ENCODE measurements around the gene EXOC3L2. TPM values are rescaled to one million over a fixed set of nuclear protein-coding genes. Genes with fewer than 3 reads are reported as not detected.
A peak's percentile ranks its signal among the peaks of the same experiment; 100 is the strongest.

Gene EXOC3L2
- total RNA-seq, 1 donor from 2014 or later = 3.1 TPM

- DNase-seq = no peak
Observed at GRCh38 chr19:45218911-45219743, 26.1 kb downstream of the EXOC3L2 start.

- DNase-seq = no peak
Observed at GRCh38 chr19:45218426-45218825, 26.8 kb downstream of the EXOC3L2 start.

- no peak for DNase-seq
Observed at GRCh38 chr19:45217957-45218334, 27.3 kb downstream of the EXOC3L2 start.

GRCh38 chr19:45217193-45217956 lies 27.8 kb downstream of the EXOC3L2 start:
- no peak for DNase-seq

- DNase-seq = peak; percentile 6
Observed at GRCh38 chr19:45216667-45217066, 28.5 kb downstream of the EXOC3L2 start.

- peak; percentile 50 for DNase-seq
Observed at GRCh38 chr19:45215391-45216191, 29.6 kb downstream of the EXOC3L2 start.

GRCh38 chr19:45213031-45213430 lies 32.2 kb downstream of the EXOC3L2 start:
- no peak for DNase-seq

- DNase-seq = peak; percentile 42
Observed at GRCh38 chr19:45211751-45212381, 33.3 kb downstream of the EXOC3L2 start.

- DNase-seq = no peak
Observed at GRCh38 chr19:45206328-45206727, 38.9 kb downstream of the EXOC3L2 start.

GRCh38 chr19:45205810-45206209 lies 39.4 kb downstream of the EXOC3L2 start:
- DNase-seq = no peak

GRCh38 chr19:45202637-45203036 lies 42.6 kb downstream of the EXOC3L2 start:
- no peak for DNase-seq

- peak; percentile 83 for DNase-seq
Observed at GRCh38 chr19:45200568-45200967, 44.6 kb downstream of the EXOC3L2 start.

GRCh38 chr19:45195764-45196163 lies 49.4 kb downstream of the EXOC3L2 start:
- no peak for DNase-seq

GRCh38 chr19:45191375-45191774 lies 53.8 kb downstream of the EXOC3L2 start:
- no peak for DNase-seq

- DNase-seq = no peak
Observed at GRCh38 chr19:45189971-45190370, 55.2 kb downstream of the EXOC3L2 start.

GRCh38 chr19:45187421-45188100 lies 57.6 kb downstream of the EXOC3L2 start:
- peak; percentile 51 for DNase-seq

- DNase-seq = no peak
Observed at GRCh38 chr19:45186509-45187334, 58.5 kb downstream of the EXOC3L2 start.

- no peak for DNase-seq
Observed at GRCh38 chr19:45184115-45184514, 61.1 kb downstream of the EXOC3L2 start.

GRCh38 chr19:45182758-45183157 lies 62.4 kb downstream of the EXOC3L2 start:
- no peak for DNase-seq

- DNase-seq = no peak
Observed at GRCh38 chr19:45180936-45181335, 64.3 kb downstream of the EXOC3L2 start.

- no peak for DNase-seq
Observed at GRCh38 chr19:45179892-45180370, 65.3 kb downstream of the EXOC3L2 start.

All from dermis blood vessel endothelial cell (primary cell).